GM12878 (cell line): ENCODE results near the gene BORCS8. TPM values are rescaled to one million over a fixed set of nuclear protein-coding genes. Genes with fewer than 3 reads are reported as not detected.

Experiments used
- ATAC-seq: fragments of 200-7000 bp; cut with Tn5 transposase; 3 replicates; pipeline ENCODE4 v1.9.1; 2020; ENCODE audit warnings: mild to moderate bottlenecking, moderate library complexity
- BruUV-seq: library from RNA; stranded (reverse); fragments of 400-500 nt; replicated peaks from 2 replicates; lab custom pipeline; 2021; lab: Mats Ljungman, UMichigan
- CTCF ChIA-PET: fragments of 300-600 bp; sonication (Branson Sonifier 250); formaldehyde crosslinking; extraction: SDS; loops from one replicate; lab custom pipeline; 2021; ENCODE audit warnings: inconsistent platforms; lab: Yijun Ruan, JAX
- POLR2A ChIA-PET: fragments of 350-600 bp; formaldehyde crosslinking; extraction: SDS; loops from one replicate; lab custom pipeline; 2021; ENCODE audit warnings: inconsistent platforms; lab: Charles Lee
- RAD21 ChIA-PET: fragments of 300-600 bp; sonication (Branson Sonifier 250); formaldehyde crosslinking; loops from one replicate; lab custom pipeline; 2023; ENCODE audit warnings: antibody characterized with exemption; ENCODE audit not compliant: unreplicated experiment; lab: Charles Lee
- SMC1A ChIA-PET: fragments of 300-600 bp; sonication (Branson Sonifier 250); formaldehyde crosslinking; loops from one replicate; lab custom pipeline; 2023; ENCODE audit not compliant: unreplicated experiment, uncharacterized antibody; lab: Charles Lee
- DNase-seq: peaks from one replicate; pipeline ENCODE4 v3.0.0-alpha.2; 2011; ENCODE audit warnings: low read depth, low spot score
- FAIRE-seq: peaks from 3 replicates; lab custom pipeline; 2011; peaks lifted over from hg19 to GRCh38; lab: Jason Lieb, UNC
- H2AFZ ChIP-seq: 2 replicates; pipeline ENCODE4 v1.6.0; 2011; ENCODE audit warnings: low read depth, low read length, control low read depth; ENCODE audit not compliant: control insufficient read depth
- H3K27ac ChIP-seq: 2 replicates; pipeline ENCODE4 v1.5.1; 2011; ENCODE audit warnings: control low read depth; ENCODE audit not compliant: control insufficient read depth, insufficient read depth
- H3K27me3 ChIP-seq, 2 experiments: replicated peaks in 1 of 2; 2 replicates each; pipeline versions ENCODE4 v1.6.0 to v1.6.1; 2011; ENCODE audit warnings: low read length in 1 of 2; ENCODE audit not compliant: control insufficient read depth in 2 of 2, insufficient read depth in 2 of 2
- H3K36me3 ChIP-seq, 2 experiments: 2 replicates each; pipeline ENCODE4 v1.5.1; 2011; ENCODE audit warnings: low read length in 1 of 2; ENCODE audit not compliant: control insufficient read depth in 2 of 2, insufficient read depth in 2 of 2
- H3K4me1 ChIP-seq: 2 replicates; pipeline ENCODE4 v1.6.1; 2011; ENCODE audit warnings: mild to moderate bottlenecking, low read length, moderate library complexity, mixed read lengths; ENCODE audit not compliant: control insufficient read depth, insufficient read depth
- H3K4me2 ChIP-seq: 2 replicates; pipeline ENCODE4 v1.6.0; 2011; ENCODE audit warnings: control low read depth; ENCODE audit not compliant: control insufficient read depth, insufficient read depth
- H3K4me3 ChIP-seq: fragments of 200-600 bp; sonication (generic); 2 replicates; pipeline ENCODE4 v1.5.1; 2016
- H3K79me2 ChIP-seq: 2 replicates; pipeline ENCODE4 v1.6.0; 2011; ENCODE audit warnings: low read length; ENCODE audit not compliant: control insufficient read depth, insufficient read depth
- H3K9ac ChIP-seq: 2 replicates; pipeline ENCODE4 v1.8.0; 2011; ENCODE audit warnings: low read length, control low read depth, mixed read lengths; ENCODE audit not compliant: control insufficient read depth, insufficient read depth
- H3K9me3 ChIP-seq: replicated peaks from 3 replicates; pipeline ENCODE4 v1.5.1; 2011; ENCODE audit warnings: mild to moderate bottlenecking, low read length; ENCODE audit not compliant: control insufficient read depth, insufficient read depth
- H4K20me1 ChIP-seq: 2 replicates; pipeline ENCODE4 v1.6.0; 2011; ENCODE audit not compliant: control insufficient read depth, insufficient read depth
- BMI1 ChIP-seq: fragments of 450-650 bp; IDR thresholded peaks from 2 replicates; pipeline ENCODE4 v1.6.1; 2016; ENCODE audit warnings: mild to moderate bottlenecking, moderate library complexity, borderline replicate concordance
- CBX3 ChIP-seq: fragments of 200-600 bp; sonication (generic); IDR thresholded peaks from 2 replicates; pipeline ENCODE4 v1.6.1; 2016; ENCODE audit warnings: low read depth, borderline replicate concordance
- CREB1 ChIP-seq: IDR thresholded peaks from 2 replicates; pipeline ENCODE4 v1.6.1; 2012; ENCODE audit warnings: low read depth, mild to moderate bottlenecking, inconsistent platforms
- EGR1 ChIP-seq, 2 experiments: IDR thresholded peaks; 1 replicate in 1 of 2; 2 replicates in 1 of 2; pipeline ENCODE4 v1.6.1; 2011 to 2012; ENCODE audit warnings: low read depth in 2 of 2, low read length in 2 of 2, borderline replicate concordance in 1 of 2, mild to moderate bottlenecking in 1 of 2, moderate library complexity in 1 of 2
- HCFC1 ChIP-seq: fragments of 150-350 bp; IDR thresholded peaks from 2 replicates; pipeline ENCODE4 v1.6.1; 2014; ENCODE audit warnings: low read length
- HSF1 ChIP-seq: fragments of 150-350 bp; IDR thresholded peaks from 2 replicates; pipeline ENCODE4 v1.6.1; 2014; ENCODE audit warnings: mild to moderate bottlenecking, low read depth, low read length
- MAX ChIP-seq: IDR thresholded peaks from 2 replicates; pipeline ENCODE4 v1.6.1; 2012; ENCODE audit warnings: low read depth, low read length, improper control_type of control experiment
- NFIC ChIP-seq: IDR thresholded peaks from 2 replicates; pipeline ENCODE4 v1.6.1; 2012; ENCODE audit warnings: low read depth, mild to moderate bottlenecking, inconsistent platforms, low read length, moderate library complexity
- NFYA ChIP-seq: IDR thresholded peaks from 2 replicates; pipeline ENCODE4 v1.6.1; 2011; ENCODE audit warnings: low read depth, mild to moderate bottlenecking, low read length, improper control_type of control experiment, borderline replicate concordance
- NFYB ChIP-seq: IDR thresholded peaks from 2 replicates; pipeline ENCODE4 v1.6.1; 2011; ENCODE audit warnings: low read depth, mild to moderate bottlenecking, low read length, improper control_type of control experiment, moderate library complexity; ENCODE audit not compliant: insufficient read depth
- PAX8 ChIP-seq: fragments of 450-650 bp; IDR thresholded peaks from 2 replicates; pipeline ENCODE4 v1.6.1; 2017; ENCODE audit warnings: mild to moderate bottlenecking, moderate library complexity
- POLR2AphosphoS2 ChIP-seq: IDR thresholded peaks from 2 replicates; pipeline ENCODE4 v1.6.1; 2011; ENCODE audit warnings: low read depth, mild to moderate bottlenecking, low read length, improper control_type of control experiment, moderate library complexity
- RELA ChIP-seq: fragments of 450-650 bp; IDR thresholded peaks from 2 replicates; pipeline ENCODE4 v1.8.0; 2014; ENCODE audit warnings: borderline replicate concordance; ENCODE audit not compliant: partially characterized antibody
- RUNX3 ChIP-seq: IDR thresholded peaks from 2 replicates; pipeline ENCODE4 v1.6.1; 2012; ENCODE audit warnings: low read length, inconsistent platforms
- SRF ChIP-seq, 2 experiments: IDR thresholded peaks; 2 replicates each; pipeline ENCODE4 v1.6.1; 2011; ENCODE audit warnings: low read depth in 2 of 2, low read length in 2 of 2, mild to moderate bottlenecking in 1 of 2, moderate library complexity in 1 of 2
- ZBTB40 ChIP-seq: fragments of 450-650 bp; IDR thresholded peaks from 2 replicates; pipeline ENCODE4 v1.6.1; 2016; ENCODE audit warnings: mild to moderate bottlenecking, moderate library complexity, borderline replicate concordance
- ZZZ3 ChIP-seq: IDR thresholded peaks from 2 replicates; pipeline ENCODE4 v1.6.1; 2011; ENCODE audit warnings: low read depth; ENCODE audit not compliant: control insufficient read depth, insufficient read length
- WGBS: methylation state at CpG from one replicate; pipeline ENCODE4 v1.1.6; 2016; ENCODE audit warnings: low lambda C conversion rate; ENCODE audit not compliant: insufficient replicate concordance, insufficient coverage; ENCODE audit errors: missing lambda C conversion rate; 5-methylcytosine and 5-hydroxymethylcytosine counted together
- in situ Hi-C: fragments of 300-500 bp; cut with MboI; formaldehyde crosslinking; loops from 9 replicates; pipeline ENCODE4 v1.14.3; 2018; ENCODE audit warnings: mixed read lengths
- intact Hi-C: fragments of 100-400 bp; cut with micrococcal nuclease; formaldehyde crosslinking; loops from one replicate; pipeline ENCODE4 v1.14.2; 2022; ENCODE audit not compliant: unreplicated experiment
- polyA plus RNA-seq, 11 experiments: library from polyadenylated mRNA; depleted of rRNA in 4 of 11; unstranded in 6 of 11; stranded (reverse) in 5 of 11; fragments of >200 nt; fragmentation: Nextera tagmentation in 4 of 11; fragmentation: Illumina TruSeq in 1 of 11; extraction: Ambion mirVana in 4 of 11; extraction: Trizol in 1 of 11; gene quantifications; 1 replicate in 1 of 11; 2 replicates in 10 of 11; pipeline versions ENCODE4 v1.2.1 to v1.2.3, GENCODE V29; 2011 to 2016; ENCODE audit warnings: inconsistent platforms in 2 of 11, missing spikeins in 2 of 11, low read depth in 1 of 11
- total RNA-seq, 4 experiments: library from RNA; depleted of rRNA in 3 of 4; stranded (reverse); fragments of >200 nt in 3 of 4; fragmentation: Illumina TruSeq in 1 of 4; extraction: Trizol in 1 of 4; gene quantifications; 2 replicates each; pipeline versions ENCODE4 v1.2.1 to v1.2.3, GENCODE V29; 2013 to 2021

Gene BORCS8
- total and polyA plus RNA-seq, 10 of the 15 experiments (the other 5 are each of a cell fraction or from before 2014, with no cell fraction given), result 3.7 to 40.3 (median 23.4) TPM

- TF ChIP-seq NFYB (no peak), CBX3 (no peak), NFIC (no peak), BMI1 (no peak)
Observed at GRCh38 chr19:19213426-19214158, 21.6 kb upstream of the BORCS8 start (continued).

- no peak for ATAC-seq
- no peak overlapping the region for H3K9ac ChIP-seq
- ChIA-PET POLR2A (no interaction called here), CTCF (no interaction called here), SMC1A (no interaction called here), RAD21 (no interaction called here)
- 6% methylated on average over 7 of the region's 7 CpGs for WGBS
- H3K36me3 ChIP-seq, result no peaks in the 10 kb centered on the region
- intact Hi-C loops, result no loop called here
- FAIRE-seq, result no peak
- BruUV-seq, result no TSS peak
- 0 out of 3 replicates have a peak, but pooled peaks cover 2% of the 10 kb centered on the region for H3K9me3 ChIP-seq
- no peak overlapping the region for H3K27ac ChIP-seq
- H2AFZ ChIP-seq, result no peak overlapping the region
- no peak overlapping the region for H3K4me2 ChIP-seq
- no peak overlapping the region for H3K4me3 ChIP-seq
- TF ChIP-seq ZBTB40 (no peak), PAX8 (no peak), POLR2AphosphoS2 (no peak), HCFC1 (no peak), EGR1 (IDR thresholded peaks at IDR 0.05; ENCODE audit: borderline replicate concordance in 1 of 2, low read depth in 2 of 2, low read length in 2 of 2) (no peak), RELA (no peak), ZZZ3 (no peak), CREB1 (no peak), RUNX3 (no peak), MAX (no peak), NFYA (no peak), SRF (IDR thresholded peaks at IDR 0.05; ENCODE audit: low read depth in 2 of 2, low read length in 2 of 2) (no peak), HSF1 (no peak)
- H3K27me3 ChIP-seq, result peaks cover 0 to 2% of the 10 kb centered on the region in 2 experiments; a peak in 1 of 4 replicates
- no peaks in the 10 kb centered on the region for H4K20me1 ChIP-seq
- in situ Hi-C loops, result no loop called here
- no peaks in the 10 kb centered on the region for H3K79me2 ChIP-seq
- no peak for DNase-seq
- peaks cover 10% of the 10 kb centered on the region; the same call in 1 of the 2 replicates for H3K4me1 ChIP-seq
Observed at GRCh38 chr19:19212916-19213315, 21.0 kb upstream of the BORCS8 start.
